ENCODE results near the gene ZBED4. TPM values are rescaled to one million over a fixed set of nuclear protein-coding genes. Genes with fewer than 3 reads are reported as not detected.

The ZBED4 gene
- total and polyA plus RNA-seq, 2 of the 13 experiments (the other 11 are each of a cell fraction or from before 2014, with no cell fraction given), result 5.4 to 9.6 TPM

GRCh38 chr22:49853981-49854831 is 562 bp downstream of the ZBED4 start:
- Histone ChIP-seq H3K9me3 (ENCODE audit: low read length) (no peaks in the 10 kb centered on the region), H4K20me1 (ENCODE audit: insufficient read depth, low read length) (peaks cover 32% of the 10 kb centered on the region), H3K36me3 (replicated peaks in 1 of 2; ENCODE audit: control insufficient read depth in 1 of 2, insufficient read depth in 2 of 2, low read length in 2 of 2) (peaks cover 0 to 5% of the 10 kb centered on the region in 2 experiments; a peak in 1 of 5 replicates), H3K27ac (ENCODE audit: extremely low read length, insufficient read depth, low read length) (peak overlapping the region; percentile 58), H3K9ac (ENCODE audit: insufficient read depth, low read depth, low read length) (peak overlapping the region; percentile 82), H3K4me2 (ENCODE audit: low read depth, low read length) (peak overlapping the region; percentile 94), H3K79me2 (ENCODE audit: insufficient read depth, low read length) (peaks cover 47% of the 10 kb centered on the region), H2AFZ (ENCODE audit: low read length) (no peak overlapping the region), H3K4me1 (ENCODE audit: insufficient read depth, low read length) (peaks cover 67% of the 10 kb centered on the region), H3K27me3 (ENCODE audit: control insufficient read depth in 1 of 2, insufficient read depth in 2 of 2, low read length in 2 of 2) (peaks cover 4 to 17% of the 10 kb centered on the region in 2 experiments), H3K4me3 (replicated peaks in 1 of 3; ENCODE audit: insufficient read depth in 1 of 3, low read depth in 2 of 3, low read length in 3 of 3) (peak overlapping the region; percentile 77 to 84 (median 82))
- no peak for FAIRE-seq
- no peak for ATAC-seq
- no TSS peak for BruUV-seq (replicated peaks)
- CTCF ChIA-PET (ENCODE audit: low intra/inter-chr PET ratio, low total read pairs), result no interaction called here
- intact Hi-C loops (cut with micrococcal nuclease; ENCODE audit: unreplicated experiment), result loop anchor here (1.0 kb wide), 1 partner anchor 64 kb away; the partner anchor contains the start of genes ALG12 and CRELD2
- WGBS (ENCODE audit: low lambda C conversion rate), result 2% methylated on average over 17 of the region's 101 CpGs
- POLR2A ChIA-PET, result interaction anchor here (1.6 kb wide), 1 partner anchor 288 kb away, joined by 4 read pairs; no protein-coding TSS in a partner anchor
- in situ Hi-C loops (cut with HindIII; ENCODE audit: extremely low pct_ligation_motif_present, low pct_unique_long_range_greater_than_20kb), result no loop called here
- no peak for DNase-seq (ENCODE audit: low spot score)
- 0 out of 2 replicates have a peak, but pooled peaks have one; percentile 35 for TF ChIP-seq GABPB1 (CRISPR knock-in tag; IDR thresholded peaks at IDR 0.05)
- 0 out of 2 replicates have a peak, but pooled peaks have one; percentile 29 for TF ChIP-seq SP4 (CRISPR knock-in tag; IDR thresholded peaks at IDR 0.05)
- peak; percentile 42; the same call in 1 of the 2 replicates for TF ChIP-seq PHF8 (CRISPR knock-in tag; IDR thresholded peaks at IDR 0.05)
- TF ChIP-seq BCL6 (CRISPR knock-in tag; IDR thresholded peaks at IDR 0.05), result no peak
- peak; percentile 58 for TF ChIP-seq MYC (CRISPR knock-in tag; IDR thresholded peaks at IDR 0.05; ENCODE audit: borderline replicate concordance)
- TF ChIP-seq ZNF446 (CRISPR knock-in tag; IDR thresholded peaks at IDR 0.05), result no peak
- peak; percentile 49; the same call in 1 of the 3 replicates for TF ChIP-seq MXI1 (IDR thresholded peaks at IDR 0.05; ENCODE audit: borderline replicate concordance, low read depth, low read length)
- TF ChIP-seq HDAC1 (CRISPR knock-in tag; IDR thresholded peaks at IDR 0.05), result peak; percentile 35; the same call in 1 of the 2 replicates
- TF ChIP-seq ZNF414 (CRISPR knock-in tag; IDR thresholded peaks at IDR 0.05), result no peak
- TF ChIP-seq ATF7-NPFF (CRISPR knock-in tag; IDR thresholded peaks at IDR 0.05; ENCODE audit: low read depth), result peak; percentile 34; the same call in 1 of the 2 replicates
- TF ChIP-seq ZNF777 (CRISPR knock-in tag; IDR thresholded peaks at IDR 0.05), result peak; percentile 84
- TF ChIP-seq ZMAT3 (CRISPR knock-in tag; conservative IDR thresholded peaks at IDR 0.05), result no peak
- TF ChIP-seq SAP130 (CRISPR knock-in tag; IDR thresholded peaks at IDR 0.05; ENCODE audit: low read depth), result peak; percentile 19; the same call in 1 of the 2 replicates
- TF ChIP-seq NFKB2 (CRISPR knock-in tag; IDR thresholded peaks at IDR 0.05; ENCODE audit: borderline replicate concordance), result peak; percentile 49; the same call in 1 of the 2 replicates
- no peak for TF ChIP-seq SMAD1 (CRISPR knock-in tag; IDR thresholded peaks at IDR 0.05; ENCODE audit: borderline replicate concordance, low read depth)
- peak in 1 of 2 experiments; percentile 37; a peak in 1 of 4 replicates for TF ChIP-seq POLR2A (IDR thresholded peaks at IDR 0.05; ENCODE audit: insufficient read depth in 1 of 2, low read depth in 2 of 2, low read length in 2 of 2)
- peak; percentile 49; the same call in 1 of the 2 replicates for TF ChIP-seq UBTF (CRISPR knock-in tag; IDR thresholded peaks at IDR 0.05)
- TF ChIP-seq TEF (CRISPR knock-in tag; IDR thresholded peaks at IDR 0.05), result 0 out of 2 replicates have a peak, but pooled peaks have one; percentile 22
- peak; percentile 41 for TF ChIP-seq ZFY (CRISPR knock-in tag; IDR thresholded peaks at IDR 0.05)

All from HepG2 (cell line).